ENCODE results near the gene XIST. TPM values are rescaled to one million over a fixed set of nuclear protein-coding genes. Genes with fewer than 3 reads are reported as not detected.

Gene XIST
- polyA plus RNA-seq, 1 donor from 2014 or later = 0.31 TPM

- no peak overlapping the region for H3K27ac ChIP-seq (ENCODE audit: low read length)
- no peaks in the 10 kb centered on the region for H3K9me2 ChIP-seq (ENCODE audit: insufficient read depth, low read length)
- H3K9me3 ChIP-seq (ENCODE audit: low read length) = no peaks in the 10 kb centered on the region
- no peak overlapping the region for H3K4me2 ChIP-seq (ENCODE audit: low read length)
- H3K79me2 ChIP-seq (replicated peaks; ENCODE audit: insufficient read depth, low read length) = no peaks in the 10 kb centered on the region
- no peaks in the 10 kb centered on the region for H3F3A ChIP-seq (ENCODE audit: insufficient read depth, low read length, poor library complexity, severe bottlenecking)
- H2AFZ ChIP-seq (ENCODE audit: low read depth, low read length) = no peak overlapping the region
- no peak overlapping the region for H3K4me3 ChIP-seq (ENCODE audit: low read length)
- no peaks in the 10 kb centered on the region for H3K27me3 ChIP-seq (ENCODE audit: insufficient read depth, low read depth, low read length)
- no peaks in the 10 kb centered on the region for H4K20me1 ChIP-seq (ENCODE audit: insufficient read depth)
- no peak overlapping the region for H3K9ac ChIP-seq (ENCODE audit: low read length)
- TF ChIP-seq SMC3 (conservative IDR thresholded peaks at IDR 0.05; ENCODE audit: poor library complexity) = no peak
- TF ChIP-seq MXI1 (conservative IDR thresholded peaks at IDR 0.05; ENCODE audit: poor library complexity, severe bottlenecking) = no peak
- TF ChIP-seq, protein P1, sequence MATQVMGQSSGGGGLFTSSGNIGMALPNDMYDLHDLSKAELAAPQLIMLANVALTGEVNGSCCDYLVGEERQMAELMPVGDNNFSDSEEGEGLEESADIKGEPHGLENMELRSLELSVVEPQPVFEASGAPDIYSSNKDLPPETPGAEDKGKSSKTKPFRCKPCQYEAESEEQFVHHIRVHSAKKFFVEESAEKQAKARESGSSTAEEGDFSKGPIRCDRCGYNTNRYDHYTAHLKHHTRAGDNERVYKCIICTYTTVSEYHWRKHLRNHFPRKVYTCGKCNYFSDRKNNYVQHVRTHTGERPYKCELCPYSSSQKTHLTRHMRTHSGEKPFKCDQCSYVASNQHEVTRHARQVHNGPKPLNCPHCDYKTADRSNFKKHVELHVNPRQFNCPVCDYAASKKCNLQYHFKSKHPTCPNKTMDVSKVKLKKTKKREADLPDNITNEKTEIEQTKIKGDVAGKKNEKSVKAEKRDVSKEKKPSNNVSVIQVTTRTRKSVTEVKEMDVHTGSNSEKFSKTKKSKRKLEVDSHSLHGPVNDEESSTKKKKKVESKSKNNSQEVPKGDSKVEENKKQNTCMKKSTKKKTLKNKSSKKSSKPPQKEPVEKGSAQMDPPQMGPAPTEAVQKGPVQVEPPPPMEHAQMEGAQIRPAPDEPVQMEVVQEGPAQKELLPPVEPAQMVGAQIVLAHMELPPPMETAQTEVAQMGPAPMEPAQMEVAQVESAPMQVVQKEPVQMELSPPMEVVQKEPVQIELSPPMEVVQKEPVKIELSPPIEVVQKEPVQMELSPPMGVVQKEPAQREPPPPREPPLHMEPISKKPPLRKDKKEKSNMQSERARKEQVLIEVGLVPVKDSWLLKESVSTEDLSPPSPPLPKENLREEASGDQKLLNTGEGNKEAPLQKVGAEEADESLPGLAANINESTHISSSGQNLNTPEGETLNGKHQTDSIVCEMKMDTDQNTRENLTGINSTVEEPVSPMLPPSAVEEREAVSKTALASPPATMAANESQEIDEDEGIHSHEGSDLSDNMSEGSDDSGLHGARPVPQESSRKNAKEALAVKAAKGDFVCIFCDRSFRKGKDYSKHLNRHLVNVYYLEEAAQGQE (IDR thresholded peaks at IDR 0.05; ENCODE audit: borderline replicate concordance) = no peak
- TF ChIP-seq EP300 (conservative IDR thresholded peaks at IDR 0.05; ENCODE audit: poor library complexity, severe bottlenecking) = no peak
- no peak for TF ChIP-seq TAF1 (IDR thresholded peaks at IDR 0.05; ENCODE audit: low read depth)
- H3K36me3 ChIP-seq (ENCODE audit: insufficient read depth, low read length) = no peaks in the 10 kb centered on the region
These were observed 16.4 kb upstream of the XIST start for GRCh38 chrX:73868916-73869315.

- Histone ChIP-seq H3K9me2 (ENCODE audit: insufficient read depth, low read length) (no peaks in the 10 kb centered on the region), H3K4me2 (ENCODE audit: low read length) (no peak overlapping the region), H3K27me3 (ENCODE audit: insufficient read depth, low read depth, low read length) (no peaks in the 10 kb centered on the region), H3K36me3 (ENCODE audit: insufficient read depth, low read length) (no peaks in the 10 kb centered on the region), H4K20me1 (ENCODE audit: insufficient read depth) (no peaks in the 10 kb centered on the region), H3K4me3 (ENCODE audit: low read length) (no peak overlapping the region), H3K27ac (ENCODE audit: low read length) (no peak overlapping the region), H3K9me3 (ENCODE audit: low read length) (no peaks in the 10 kb centered on the region), H2AFZ (ENCODE audit: low read depth, low read length) (no peak overlapping the region), H3K9ac (ENCODE audit: low read length) (no peak overlapping the region), H3F3A (ENCODE audit: insufficient read depth, low read length, poor library complexity, severe bottlenecking) (no peaks in the 10 kb centered on the region), H3K79me2 (replicated peaks; ENCODE audit: insufficient read depth, low read length) (no peaks in the 10 kb centered on the region)
- TF ChIP-seq SMC3 (conservative IDR thresholded peaks at IDR 0.05; ENCODE audit: poor library complexity) (no peak), POLR2AphosphoS5 (IDR thresholded peaks at IDR 0.05) (no peak), TAF1 (IDR thresholded peaks at IDR 0.05; ENCODE audit: low read depth) (no peak), EZH2 (IDR thresholded peaks at IDR 0.05; ENCODE audit: borderline replicate concordance, insufficient read depth, low read length, poor library complexity, severe bottlenecking) (no peak), RAD21 (conservative IDR thresholded peaks at IDR 0.05) (no peak)
These were observed 14.6 kb upstream of the XIST start for GRCh38 chrX:73867144-73867543.

GRCh38 chrX:73863852-73864251 lies 11.3 kb upstream of the XIST start:
- Histone ChIP-seq H3K27ac (ENCODE audit: low read length) (no peak overlapping the region), H4K20me1 (ENCODE audit: insufficient read depth) (no peaks in the 10 kb centered on the region), H3K27me3 (ENCODE audit: insufficient read depth, low read depth, low read length) (no peaks in the 10 kb centered on the region), H3K9me3 (ENCODE audit: low read length) (no peaks in the 10 kb centered on the region), H2AFZ (ENCODE audit: low read depth, low read length) (no peak overlapping the region), H3K79me2 (replicated peaks; ENCODE audit: insufficient read depth, low read length) (no peaks in the 10 kb centered on the region), H3K9ac (ENCODE audit: low read length) (no peak overlapping the region), H3K36me3 (ENCODE audit: insufficient read depth, low read length) (no peaks in the 10 kb centered on the region), H3K9me2 (ENCODE audit: insufficient read depth, low read length) (no peaks in the 10 kb centered on the region), H3K4me3 (ENCODE audit: low read length) (no peak overlapping the region), H3K4me2 (ENCODE audit: low read length) (no peak overlapping the region), H3F3A (ENCODE audit: insufficient read depth, low read length, poor library complexity, severe bottlenecking) (no peaks in the 10 kb centered on the region)
- TF ChIP-seq POLR2AphosphoS5 (IDR thresholded peaks at IDR 0.05) (no peak), EP300 (conservative IDR thresholded peaks at IDR 0.05; ENCODE audit: poor library complexity, severe bottlenecking) (no peak), TAF1 (IDR thresholded peaks at IDR 0.05; ENCODE audit: low read depth) (no peak), RAD21 (conservative IDR thresholded peaks at IDR 0.05) (no peak)
- TF ChIP-seq, protein P1 (IDR thresholded peaks at IDR 0.05; ENCODE audit: borderline replicate concordance) = no peak
